ENCODE results near the gene ADCK2.
"Not testable (repeated sequence)": the region's sequence is repeated elsewhere in the genome, so short reads cannot be mapped to it uniquely, and the experiment has no call there.

The ADCK2 gene

DNA sequence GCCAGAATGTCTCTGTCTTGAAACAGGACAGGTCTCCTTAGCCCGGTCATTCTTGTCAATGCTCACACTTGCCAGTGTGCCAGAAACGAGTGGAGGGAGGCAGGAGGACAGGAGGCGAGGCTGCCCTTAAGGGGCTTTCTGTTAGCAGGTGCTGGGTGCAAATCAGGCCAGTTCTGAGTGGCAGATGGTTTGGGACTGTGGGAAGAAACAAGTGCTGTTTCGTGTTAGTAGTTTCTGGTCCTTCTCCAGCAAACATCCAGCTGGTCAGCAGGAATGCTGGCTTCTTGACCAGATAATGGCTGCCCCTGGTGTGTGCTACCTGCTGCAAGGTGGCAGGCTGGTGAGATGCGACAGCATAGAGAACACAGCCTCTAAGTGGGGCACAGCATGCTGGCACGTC, 15.6 kb downstream of the ADCK2 start:
- H3K4me3 ChIP-seq (ENCODE audit: insufficient read length, low read depth), result no peak overlapping the region
- DNase-seq (ENCODE audit: low read depth, low spot score), result no peak
- H3K9me3 ChIP-seq (ENCODE audit: insufficient read depth, low read length), result no peaks in the 10 kb centered on the region
- H3K4me1 ChIP-seq (ENCODE audit: insufficient read depth, insufficient read length), result peaks cover 3% of the 10 kb centered on the region
- peaks cover 5% of the 10 kb centered on the region for H3K36me3 ChIP-seq (ENCODE audit: insufficient read depth, insufficient read length, low read length)
- no peak overlapping the region for H3K9ac ChIP-seq (ENCODE audit: insufficient read length, low read depth)
- H3K27me3 ChIP-seq (ENCODE audit: insufficient read depth, insufficient read length), result no peaks in the 10 kb centered on the region
- TF ChIP-seq ZNF274 (IDR thresholded peaks at IDR 0.05; ENCODE audit: low read depth, low read length) (no peak), YY1 (IDR thresholded peaks at IDR 0.05; ENCODE audit: insufficient read depth, insufficient read length) (no peak), SUZ12 (IDR thresholded peaks at IDR 0.05; ENCODE audit: extremely low read depth, insufficient read depth, insufficient read length) (no peak)

DNA sequence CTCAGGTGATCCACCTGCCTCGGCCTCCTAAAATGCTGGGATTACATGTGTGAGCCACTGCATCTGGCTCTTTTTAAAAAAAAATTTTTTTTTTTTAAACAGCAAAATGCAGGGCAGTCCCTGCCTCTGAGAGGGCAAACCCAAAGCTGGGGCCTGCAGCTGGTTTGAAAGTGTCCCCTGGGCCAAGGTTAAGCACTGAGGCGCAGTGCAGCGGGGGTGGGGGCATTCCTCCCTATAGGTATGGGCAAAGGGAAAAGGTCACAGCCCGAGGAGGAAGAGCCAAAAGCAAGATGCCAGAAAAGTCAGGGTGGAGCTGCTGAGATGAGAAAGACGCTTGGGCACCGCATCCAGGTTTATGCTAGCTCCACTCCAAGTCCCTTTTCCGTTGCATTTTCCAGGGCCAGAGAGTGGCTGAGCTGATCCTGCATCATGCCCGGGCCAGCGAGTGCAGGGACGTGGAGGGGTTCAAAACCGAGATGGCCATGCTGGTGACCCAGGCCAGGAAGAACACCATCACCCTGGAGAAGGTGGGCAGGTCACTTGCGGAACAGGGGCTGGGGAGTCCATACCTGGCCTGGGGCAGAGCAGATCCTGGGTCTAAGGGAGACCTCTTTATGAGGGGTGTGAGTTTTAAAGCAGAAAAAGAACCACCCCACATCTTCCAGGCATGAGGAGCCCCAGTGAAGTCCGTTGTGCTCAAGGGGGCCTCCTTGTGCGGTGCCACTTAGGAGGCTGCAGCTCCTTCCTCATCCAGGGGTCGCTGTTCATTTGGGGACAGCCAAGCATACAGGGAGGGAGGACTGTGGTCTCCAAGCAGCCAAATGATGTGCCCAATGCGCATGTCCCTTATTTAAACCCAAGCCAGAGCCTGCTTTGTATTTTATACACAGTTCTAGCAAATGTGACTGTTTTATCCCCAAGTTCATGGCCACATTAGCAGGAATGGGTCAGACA, 16.7 kb downstream of the ADCK2 start:
- Histone ChIP-seq H3K36me3 (ENCODE audit: insufficient read depth, insufficient read length, low read length) (peaks cover 5% of the 10 kb centered on the region), H3K9ac (ENCODE audit: insufficient read length, low read depth) (no peak overlapping the region), H3K4me3 (ENCODE audit: insufficient read length, low read depth) (no peak overlapping the region), H3K4me1 (ENCODE audit: insufficient read depth, insufficient read length) (no peaks in the 10 kb centered on the region), H3K27me3 (ENCODE audit: insufficient read depth, insufficient read length) (no peaks in the 10 kb centered on the region), H3K9me3 (ENCODE audit: insufficient read depth, low read length) (no peaks in the 10 kb centered on the region)
- TF ChIP-seq ZNF274 (IDR thresholded peaks at IDR 0.05; ENCODE audit: low read depth, low read length), result no peak
- TF ChIP-seq YY1 (IDR thresholded peaks at IDR 0.05; ENCODE audit: insufficient read depth, insufficient read length), result no peak
- TF ChIP-seq SUZ12 (IDR thresholded peaks at IDR 0.05; ENCODE audit: extremely low read depth, insufficient read depth, insufficient read length), result no peak
- no peak for DNase-seq (ENCODE audit: low read depth, low spot score)

- Histone ChIP-seq H3K4me3 (ENCODE audit: insufficient read length, low read depth) (no peak overlapping the region), H3K36me3 (ENCODE audit: insufficient read depth, insufficient read length, low read length) (peaks cover 8% of the 10 kb centered on the region), H3K9me3 (ENCODE audit: insufficient read depth, low read length) (no peaks in the 10 kb centered on the region), H3K27me3 (ENCODE audit: insufficient read depth, insufficient read length) (no peaks in the 10 kb centered on the region), H3K4me1 (ENCODE audit: insufficient read depth, insufficient read length) (no peaks in the 10 kb centered on the region), H3K9ac (ENCODE audit: insufficient read length, low read depth) (no peak overlapping the region)
- TF ChIP-seq SUZ12 (IDR thresholded peaks at IDR 0.05; ENCODE audit: extremely low read depth, insufficient read depth, insufficient read length) (no peak), ZNF274 (IDR thresholded peaks at IDR 0.05; ENCODE audit: low read depth, low read length) (no peak), YY1 (IDR thresholded peaks at IDR 0.05; ENCODE audit: insufficient read depth, insufficient read length) (no peak)
- DNase-seq (ENCODE audit: low read depth, low spot score), result no peak
These were observed 18.8 kb downstream of the ADCK2 start for GRCh38 chr7:140691376-140692045.

GRCh38 chr7:140693849-140694248, 21.1 kb downstream of the ADCK2 start:
- not testable (repeated sequence) for H3K4me1 ChIP-seq (ENCODE audit: insufficient read depth, insufficient read length); H3K4me3 ChIP-seq (ENCODE audit: insufficient read length, low read depth); H3K9me3 ChIP-seq (ENCODE audit: insufficient read depth, low read length); DNase-seq (ENCODE audit: low read depth, low spot score); H3K27me3 ChIP-seq (ENCODE audit: insufficient read depth, insufficient read length); H3K9ac ChIP-seq (ENCODE audit: insufficient read length, low read depth); H3K36me3 ChIP-seq (ENCODE audit: insufficient read depth, insufficient read length, low read length)

DNA sequence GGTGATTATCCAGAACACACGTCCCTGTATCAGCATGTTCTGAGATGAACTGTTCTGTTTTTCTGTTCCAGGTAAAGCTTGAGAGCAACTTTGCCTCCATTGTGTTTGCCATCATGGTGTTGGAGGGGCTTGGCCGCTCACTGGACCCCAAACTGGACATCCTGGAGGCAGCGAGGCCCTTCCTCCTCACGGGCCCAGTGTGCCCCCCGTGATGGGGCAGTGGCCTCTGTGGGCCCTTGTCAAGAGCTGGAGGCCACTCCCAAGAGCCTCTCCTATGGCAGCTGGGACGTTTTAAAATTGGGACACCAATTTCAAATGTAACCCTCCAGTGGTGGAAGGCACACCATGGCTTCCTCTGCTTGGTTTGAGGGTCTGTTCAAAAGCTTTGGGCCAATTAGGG, 21.8 kb downstream of the ADCK2 start:
- DNase-seq (ENCODE audit: low read depth, low spot score), result no peak
- Histone ChIP-seq H3K4me1 (ENCODE audit: insufficient read depth, insufficient read length) (no peaks in the 10 kb centered on the region), H3K36me3 (ENCODE audit: insufficient read depth, insufficient read length, low read length) (peaks cover 10% of the 10 kb centered on the region), H3K27me3 (ENCODE audit: insufficient read depth, insufficient read length) (no peaks in the 10 kb centered on the region), H3K4me3 (ENCODE audit: insufficient read length, low read depth) (no peak overlapping the region), H3K9me3 (ENCODE audit: insufficient read depth, low read length) (no peaks in the 10 kb centered on the region), H3K9ac (ENCODE audit: insufficient read length, low read depth) (no peak overlapping the region)
- TF ChIP-seq SUZ12 (IDR thresholded peaks at IDR 0.05; ENCODE audit: extremely low read depth, insufficient read depth, insufficient read length) (no peak), ZNF274 (IDR thresholded peaks at IDR 0.05; ENCODE audit: low read depth, low read length) (no peak), YY1 (IDR thresholded peaks at IDR 0.05; ENCODE audit: insufficient read depth, insufficient read length) (no peak)

DNA sequence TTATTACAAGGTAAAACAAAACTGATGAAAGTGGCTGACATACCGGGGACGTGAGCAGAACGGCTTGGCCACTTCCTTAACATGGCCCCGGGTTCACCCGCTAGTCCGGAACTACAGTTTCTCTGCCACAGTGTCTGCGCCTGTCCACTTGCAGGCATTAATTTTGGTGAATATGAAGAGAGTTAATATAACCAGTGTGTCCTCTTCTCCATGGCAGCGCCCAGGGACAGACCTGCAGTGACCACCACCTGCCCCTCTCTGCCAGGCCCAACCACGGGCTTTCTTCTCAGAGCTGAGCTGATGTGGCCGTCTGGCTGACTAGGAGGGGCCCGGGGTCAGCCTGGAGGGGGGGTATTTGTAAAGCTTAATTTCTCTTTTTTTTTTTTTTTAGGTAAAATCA, 22.6 kb downstream of the ADCK2 start:
- Histone ChIP-seq H3K36me3 (ENCODE audit: insufficient read depth, insufficient read length, low read length) (peaks cover 7% of the 10 kb centered on the region), H3K9ac (ENCODE audit: insufficient read length, low read depth) (no peak overlapping the region), H3K4me1 (ENCODE audit: insufficient read depth, insufficient read length) (no peaks in the 10 kb centered on the region), H3K9me3 (ENCODE audit: insufficient read depth, low read length) (no peaks in the 10 kb centered on the region), H3K4me3 (ENCODE audit: insufficient read length, low read depth) (no peak overlapping the region), H3K27me3 (ENCODE audit: insufficient read depth, insufficient read length) (no peaks in the 10 kb centered on the region)
- DNase-seq (ENCODE audit: low read depth, low spot score), result no peak
- TF ChIP-seq ZNF274 (IDR thresholded peaks at IDR 0.05; ENCODE audit: low read depth, low read length) (no peak), YY1 (IDR thresholded peaks at IDR 0.05; ENCODE audit: insufficient read depth, insufficient read length) (no peak), SUZ12 (IDR thresholded peaks at IDR 0.05; ENCODE audit: extremely low read depth, insufficient read depth, insufficient read length) (no peak)

DNA sequence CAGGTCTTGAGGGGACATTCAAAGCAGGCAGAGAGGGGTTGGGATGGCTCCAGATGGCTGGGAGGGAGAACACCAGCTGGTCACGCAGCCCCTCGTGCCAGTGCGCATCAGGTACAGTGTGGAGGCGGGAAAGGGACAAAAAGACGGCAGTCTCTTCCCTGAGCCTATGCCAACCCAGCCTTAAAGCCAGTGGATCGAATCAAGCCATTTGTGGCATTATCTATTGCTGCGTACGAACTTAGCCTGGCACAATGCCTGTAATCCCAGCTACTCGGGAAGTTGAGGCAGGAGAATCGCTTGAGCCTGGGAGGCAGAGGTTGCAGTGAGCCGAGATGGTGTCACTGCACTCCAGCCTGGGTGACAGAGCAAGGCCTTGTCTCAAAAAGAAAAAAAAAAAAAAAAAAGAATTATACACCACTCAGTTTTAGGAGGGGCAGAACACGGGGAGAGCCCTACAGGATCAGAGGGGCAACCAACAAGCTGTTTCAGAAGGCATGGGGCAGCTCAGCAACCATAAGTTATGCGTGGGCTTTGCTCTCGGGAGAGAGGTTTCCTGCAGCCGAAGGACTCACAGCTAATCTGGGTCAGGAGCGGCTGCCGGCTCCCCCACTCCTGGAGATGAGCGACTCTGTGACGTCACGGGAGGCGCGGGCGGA, 23.4 kb downstream of the ADCK2 start:
- no peak for TF ChIP-seq ZNF274 (IDR thresholded peaks at IDR 0.05; ENCODE audit: low read depth, low read length)
- TF ChIP-seq SUZ12 (IDR thresholded peaks at IDR 0.05; ENCODE audit: extremely low read depth, insufficient read depth, insufficient read length), result no peak
- TF ChIP-seq YY1 (IDR thresholded peaks at IDR 0.05; ENCODE audit: insufficient read depth, insufficient read length), result no peak
- H3K9me3 ChIP-seq (ENCODE audit: insufficient read depth, low read length), result no peaks in the 10 kb centered on the region
- H3K4me3 ChIP-seq (ENCODE audit: insufficient read length, low read depth), result peak overlapping the region; percentile 81
- peaks cover 7% of the 10 kb centered on the region for H3K36me3 ChIP-seq (ENCODE audit: insufficient read depth, insufficient read length, low read length)
- peak overlapping the region; percentile 97 for H3K9ac ChIP-seq (ENCODE audit: insufficient read length, low read depth)
- no peak for DNase-seq (ENCODE audit: low read depth, low spot score)
- no peaks in the 10 kb centered on the region for H3K27me3 ChIP-seq (ENCODE audit: insufficient read depth, insufficient read length)
- H3K4me1 ChIP-seq (ENCODE audit: insufficient read depth, insufficient read length), result no peaks in the 10 kb centered on the region
